Measurements from ENCODE around the gene HOXA3. TPM values are rescaled to one million over a fixed set of nuclear protein-coding genes. Genes with fewer than 3 reads are reported as not detected.

Gene HOXA3
- total RNA-seq, 4 donors from 2014 or later, result 3.6 to 8.7 (median 6.6) TPM

- peaks cover 0 to 30% (median 0%) of the 10 kb centered on the region in 3 donors for H3K4me1 ChIP-seq
- no peak for TF ChIP-seq POLR2A (IDR thresholded peaks at IDR 0.05)
- TF ChIP-seq, protein P1, sequence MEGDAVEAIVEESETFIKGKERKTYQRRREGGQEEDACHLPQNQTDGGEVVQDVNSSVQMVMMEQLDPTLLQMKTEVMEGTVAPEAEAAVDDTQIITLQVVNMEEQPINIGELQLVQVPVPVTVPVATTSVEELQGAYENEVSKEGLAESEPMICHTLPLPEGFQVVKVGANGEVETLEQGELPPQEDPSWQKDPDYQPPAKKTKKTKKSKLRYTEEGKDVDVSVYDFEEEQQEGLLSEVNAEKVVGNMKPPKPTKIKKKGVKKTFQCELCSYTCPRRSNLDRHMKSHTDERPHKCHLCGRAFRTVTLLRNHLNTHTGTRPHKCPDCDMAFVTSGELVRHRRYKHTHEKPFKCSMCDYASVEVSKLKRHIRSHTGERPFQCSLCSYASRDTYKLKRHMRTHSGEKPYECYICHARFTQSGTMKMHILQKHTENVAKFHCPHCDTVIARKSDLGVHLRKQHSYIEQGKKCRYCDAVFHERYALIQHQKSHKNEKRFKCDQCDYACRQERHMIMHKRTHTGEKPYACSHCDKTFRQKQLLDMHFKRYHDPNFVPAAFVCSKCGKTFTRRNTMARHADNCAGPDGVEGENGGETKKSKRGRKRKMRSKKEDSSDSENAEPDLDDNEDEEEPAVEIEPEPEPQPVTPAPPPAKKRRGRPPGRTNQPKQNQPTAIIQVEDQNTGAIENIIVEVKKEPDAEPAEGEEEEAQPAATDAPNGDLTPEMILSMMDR (IDR thresholded peaks at IDR 0.05), result no peak
- DNase-seq, result no peak
- intact Hi-C loops (cut with DNase I), result no loop called here
- no peaks in the 10 kb centered on the region for H3K9me3 ChIP-seq
- H3K27me3 ChIP-seq, result peaks cover 0 to 35% (median 4%) of the 10 kb centered on the region in 4 donors
- WGBS, 2 donors, result 41 to 60% methylated on average over 3 of the region's 3 CpGs
- no peaks in the 10 kb centered on the region for H3K36me3 ChIP-seq
- H3K4me3 ChIP-seq, result no peak overlapping the region
- H3K27ac ChIP-seq, result no peak overlapping the region
Observed at GRCh38 chr7:27091105-27091504, 61.3 kb downstream of the HOXA3 start.

GRCh38 chr7:27088002-27088922 lies 64.1 kb downstream of the HOXA3 start:
- peak overlapping the region in 1 of 4 donors; percentile 25 for H3K4me3 ChIP-seq

GRCh38 chr7:27083646-27084045 lies 68.7 kb downstream of the HOXA3 start:
- TF ChIP-seq POLR2A (IDR thresholded peaks at IDR 0.05), result no peak
- TF ChIP-seq, protein P1 (IDR thresholded peaks at IDR 0.05), result no peak
- Histone ChIP-seq H3K27ac (no peak overlapping the region), H3K9me3 (no peaks in the 10 kb centered on the region), H3K4me1 (peaks cover 0 to 16% (median 0%) of the 10 kb centered on the region in 3 donors), H3K4me3 (no peak overlapping the region), H3K27me3 (peaks cover 0 to 19% (median 4%) of the 10 kb centered on the region in 4 donors), H3K36me3 (no peaks in the 10 kb centered on the region)
- 88% methylated on average over 2 of the region's 2 CpGs for WGBS, 2 donors
- no peak for DNase-seq
- intact Hi-C loops (cut with DNase I), result no loop called here

More at GRCh38 chr7:27088002-27088922, 64.1 kb downstream of the HOXA3 start:
- no peak overlapping the region for H3K27ac ChIP-seq
- 60 to 68% methylated on average over 16 to 22 of the region's 68 CpGs for WGBS, 2 donors
- H3K27me3 ChIP-seq, result peaks cover 0 to 35% (median 4%) of the 10 kb centered on the region in 4 donors
- intact Hi-C loops (cut with DNase I), result no loop called here
- DNase-seq, result no peak
- H3K4me1 ChIP-seq, result peaks cover 0 to 7% (median 0%) of the 10 kb centered on the region in 3 donors
- H3K36me3 ChIP-seq, result no peaks in the 10 kb centered on the region
- TF ChIP-seq, protein P1 (IDR thresholded peaks at IDR 0.05), result no peak
- TF ChIP-seq POLR2A (IDR thresholded peaks at IDR 0.05), result no peak
- no peaks in the 10 kb centered on the region for H3K9me3 ChIP-seq

DNA sequence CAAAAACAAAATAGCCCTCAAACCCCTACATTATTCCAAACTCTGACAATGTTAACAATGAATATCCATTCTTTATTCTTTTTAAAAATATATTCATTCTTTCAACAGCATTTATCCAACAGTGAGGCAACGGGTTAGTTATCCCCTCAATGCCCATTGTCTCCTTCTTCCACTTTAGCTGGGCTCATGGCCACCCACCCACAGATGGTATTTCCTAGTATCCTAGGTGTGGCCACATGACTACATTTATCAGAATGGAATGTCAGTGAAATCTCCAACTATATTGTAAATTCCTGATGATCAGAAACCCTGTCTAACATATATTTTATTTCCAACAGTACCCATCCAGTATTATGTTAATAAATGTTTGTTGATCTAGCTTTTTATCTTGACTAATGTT lies 70.2 kb downstream of the HOXA3 start:
- Histone ChIP-seq H3K4me1 (peaks cover 0 to 9% (median 0%) of the 10 kb centered on the region in 3 donors), H3K36me3 (no peaks in the 10 kb centered on the region), H3K9me3 (no peaks in the 10 kb centered on the region), H3K27me3 (peaks cover 0 to 4% (median 0%) of the 10 kb centered on the region in 4 donors), H3K4me3 (no peak overlapping the region), H3K27ac (no peak overlapping the region)
- WGBS, 2 donors, result 73 to 75% methylated on average over 1 of the region's 1 CpG
- intact Hi-C loops (cut with DNase I), result no loop called here
- DNase-seq, result no peak
- no peak for TF ChIP-seq POLR2A (IDR thresholded peaks at IDR 0.05)
- TF ChIP-seq, protein P1 (IDR thresholded peaks at IDR 0.05), result no peak

DNA sequence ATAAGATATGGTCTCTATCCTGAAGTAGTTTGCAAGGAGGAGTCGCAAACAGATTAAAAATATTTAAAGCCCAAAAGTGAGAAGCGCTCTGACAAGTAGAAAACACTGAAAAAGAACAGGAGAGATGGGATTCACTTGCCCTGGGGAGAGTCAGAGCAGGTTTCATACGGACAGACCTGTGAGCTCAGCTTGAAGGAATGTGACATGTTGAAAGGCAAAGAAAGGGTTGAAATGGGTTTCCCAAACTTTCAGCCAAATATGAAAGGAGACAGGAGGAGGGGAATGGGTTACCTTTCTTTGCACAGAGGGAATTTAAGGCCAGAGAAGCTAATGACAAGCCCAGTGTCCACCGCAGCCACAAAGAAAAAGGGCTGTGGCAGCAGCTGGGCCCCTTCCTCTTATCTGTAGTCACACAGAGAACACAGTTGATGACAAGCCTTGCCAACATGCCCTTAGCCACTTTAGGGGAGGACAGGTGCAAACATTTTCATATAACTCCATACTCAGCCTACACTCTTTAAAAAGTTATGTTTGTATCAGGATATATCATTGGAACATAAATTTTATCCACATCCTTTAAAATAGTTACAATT lies 71.4 kb downstream of the HOXA3 start:
- H3K4me1 ChIP-seq, result peaks cover 0 to 9% (median 0%) of the 10 kb centered on the region in 3 donors
- H3K4me3 ChIP-seq, result no peak overlapping the region
- no peaks in the 10 kb centered on the region for H3K9me3 ChIP-seq
- H3K36me3 ChIP-seq, result no peaks in the 10 kb centered on the region
- 49 to 58% methylated on average over 4 of the region's 4 CpGs for WGBS, 2 donors
- intact Hi-C loops (cut with DNase I), result no loop called here
- no peak overlapping the region for H3K27ac ChIP-seq
- no peaks in the 10 kb centered on the region for H3K27me3 ChIP-seq
- no peak for DNase-seq
- TF ChIP-seq, protein P1 (IDR thresholded peaks at IDR 0.05), result no peak
- TF ChIP-seq POLR2A (IDR thresholded peaks at IDR 0.05), result no peak

Measured in esophagus squamous epithelium (tissue), 5 donors.